ENCODE measurements around the gene LRP1.
A peak's percentile ranks its signal among the peaks of the same experiment; 100 is the strongest.

The LRP1 gene

DNA sequence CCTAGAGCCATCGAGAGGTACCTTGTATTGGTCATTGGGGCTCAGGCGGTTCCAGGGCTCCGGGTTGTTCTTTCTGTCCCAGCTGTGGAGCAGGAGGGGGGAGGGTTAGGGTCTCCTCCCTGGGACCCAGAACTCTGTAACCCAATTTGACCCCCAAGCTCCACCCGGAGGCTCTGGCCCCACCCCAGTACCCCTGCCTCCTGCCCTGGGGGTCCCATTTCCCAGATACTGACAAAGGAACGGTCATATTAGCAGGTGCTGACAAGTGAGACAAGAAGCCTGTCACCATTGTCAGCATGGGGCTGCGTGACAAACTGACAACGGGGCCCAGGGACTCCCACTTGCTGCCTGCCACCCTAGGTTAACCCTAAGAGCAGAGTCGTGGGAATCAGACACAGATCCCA lies 107.4 kb downstream of the LRP1 start:
- H3K27ac ChIP-seq (ENCODE audit: low read length), result no peak overlapping the region
- H3K27me3 ChIP-seq (ENCODE audit: low read depth, low read length), result peaks cover 5% of the 10 kb centered on the region
- H3K4me1 ChIP-seq (ENCODE audit: low read length), result peaks cover 16% of the 10 kb centered on the region
- peaks cover 13% of the 10 kb centered on the region for H4K20me1 ChIP-seq (ENCODE audit: insufficient read depth, low read length)
- no peak overlapping the region for H3K4me2 ChIP-seq (ENCODE audit: low read length)
- no peak overlapping the region for H3K9ac ChIP-seq (ENCODE audit: low read length)
- peaks cover 41% of the 10 kb centered on the region for H3K36me3 ChIP-seq (replicated peaks; ENCODE audit: low read depth, low read length)
- peaks cover 16% of the 10 kb centered on the region for H3K79me2 ChIP-seq (ENCODE audit: low read length)
- no peaks in the 10 kb centered on the region for H3K9me3 ChIP-seq (ENCODE audit: insufficient read depth, low read length)
- TF ChIP-seq, protein P1, sequence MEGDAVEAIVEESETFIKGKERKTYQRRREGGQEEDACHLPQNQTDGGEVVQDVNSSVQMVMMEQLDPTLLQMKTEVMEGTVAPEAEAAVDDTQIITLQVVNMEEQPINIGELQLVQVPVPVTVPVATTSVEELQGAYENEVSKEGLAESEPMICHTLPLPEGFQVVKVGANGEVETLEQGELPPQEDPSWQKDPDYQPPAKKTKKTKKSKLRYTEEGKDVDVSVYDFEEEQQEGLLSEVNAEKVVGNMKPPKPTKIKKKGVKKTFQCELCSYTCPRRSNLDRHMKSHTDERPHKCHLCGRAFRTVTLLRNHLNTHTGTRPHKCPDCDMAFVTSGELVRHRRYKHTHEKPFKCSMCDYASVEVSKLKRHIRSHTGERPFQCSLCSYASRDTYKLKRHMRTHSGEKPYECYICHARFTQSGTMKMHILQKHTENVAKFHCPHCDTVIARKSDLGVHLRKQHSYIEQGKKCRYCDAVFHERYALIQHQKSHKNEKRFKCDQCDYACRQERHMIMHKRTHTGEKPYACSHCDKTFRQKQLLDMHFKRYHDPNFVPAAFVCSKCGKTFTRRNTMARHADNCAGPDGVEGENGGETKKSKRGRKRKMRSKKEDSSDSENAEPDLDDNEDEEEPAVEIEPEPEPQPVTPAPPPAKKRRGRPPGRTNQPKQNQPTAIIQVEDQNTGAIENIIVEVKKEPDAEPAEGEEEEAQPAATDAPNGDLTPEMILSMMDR (IDR thresholded peaks at IDR 0.05; ENCODE audit: low read depth, low read length), result no peak
- no peak for TF ChIP-seq EZH2phosphoT487 (IDR thresholded peaks at IDR 0.05; ENCODE audit: low read depth)
- no peak overlapping the region for H2AFZ ChIP-seq (ENCODE audit: low read depth, low read length)
- H3K4me3 ChIP-seq (ENCODE audit: low read length), result no peak overlapping the region

GRCh38 chr12:57236201-57236924 lies 108.1 kb downstream of the LRP1 start:
- H3K4me2 ChIP-seq (ENCODE audit: low read length), result no peak overlapping the region
- H3K36me3 ChIP-seq (replicated peaks; ENCODE audit: low read depth, low read length), result peaks cover 34% of the 10 kb centered on the region
- H3K4me3 ChIP-seq (ENCODE audit: low read length), result no peak overlapping the region
- H4K20me1 ChIP-seq (ENCODE audit: insufficient read depth, low read length), result peaks cover 6% of the 10 kb centered on the region; the same call in 1 of the 2 replicates
- H3K4me1 ChIP-seq (ENCODE audit: low read length), result peaks cover 16% of the 10 kb centered on the region
- no peak overlapping the region for H3K9ac ChIP-seq (ENCODE audit: low read length)
- H3K27me3 ChIP-seq (ENCODE audit: low read depth, low read length), result peaks cover 11% of the 10 kb centered on the region
- H3K9me3 ChIP-seq (ENCODE audit: insufficient read depth, low read length), result no peaks in the 10 kb centered on the region
- H2AFZ ChIP-seq (ENCODE audit: low read depth, low read length), result no peak overlapping the region
- H3K27ac ChIP-seq (ENCODE audit: low read length), result no peak overlapping the region
- H3K79me2 ChIP-seq (ENCODE audit: low read length), result peaks cover 10% of the 10 kb centered on the region
- TF ChIP-seq, protein P1 (IDR thresholded peaks at IDR 0.05; ENCODE audit: low read depth, low read length), result no peak
- no peak for TF ChIP-seq EZH2phosphoT487 (IDR thresholded peaks at IDR 0.05; ENCODE audit: low read depth)

DNA sequence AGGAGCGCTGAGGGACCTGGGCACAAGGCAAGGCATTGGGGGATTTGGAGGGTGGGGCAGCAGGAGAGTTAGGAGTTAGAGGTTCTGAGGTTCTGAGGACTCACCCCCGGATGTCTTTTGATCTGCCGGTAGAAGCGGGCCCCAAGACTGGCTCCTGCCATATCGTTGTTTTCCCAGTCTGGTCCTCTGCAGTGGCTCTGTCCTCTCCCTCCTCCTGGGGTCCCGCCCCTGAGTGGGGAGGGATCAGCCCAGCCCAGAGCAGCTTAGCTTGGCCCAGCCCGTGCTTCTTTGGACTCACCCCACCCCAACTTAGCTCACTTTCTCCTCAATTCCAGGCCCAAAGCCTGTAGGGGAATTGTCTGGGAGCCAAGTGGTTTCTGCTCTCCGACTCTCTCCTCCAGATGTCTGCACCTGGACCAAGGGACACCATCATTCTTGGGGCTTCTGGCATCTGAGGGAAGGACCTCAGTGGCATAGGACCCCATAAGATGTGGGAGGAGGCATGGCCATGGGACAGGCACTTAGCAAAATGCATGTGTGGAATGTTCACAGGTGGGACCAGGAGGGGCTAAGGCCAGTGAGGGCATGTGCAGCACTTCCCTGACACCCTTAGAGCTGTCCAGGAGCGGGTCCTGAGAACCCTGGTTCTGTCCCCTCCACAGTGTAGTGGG lies 108.8 kb downstream of the LRP1 start:
- Histone ChIP-seq H3K4me2 (ENCODE audit: low read length) (no peak overlapping the region), H3K9ac (ENCODE audit: low read length) (no peak overlapping the region), H4K20me1 (ENCODE audit: insufficient read depth, low read length) (peaks cover 2% of the 10 kb centered on the region; the same call in 1 of the 2 replicates), H2AFZ (ENCODE audit: low read depth, low read length) (no peak overlapping the region), H3K36me3 (replicated peaks; ENCODE audit: low read depth, low read length) (peaks cover 28% of the 10 kb centered on the region), H3K4me3 (ENCODE audit: low read length) (no peak overlapping the region), H3K27me3 (ENCODE audit: low read depth, low read length) (peaks cover 18% of the 10 kb centered on the region), H3K9me3 (ENCODE audit: insufficient read depth, low read length) (no peaks in the 10 kb centered on the region), H3K79me2 (ENCODE audit: low read length) (peaks cover 3% of the 10 kb centered on the region), H3K4me1 (ENCODE audit: low read length) (peaks cover 23% of the 10 kb centered on the region), H3K27ac (ENCODE audit: low read length) (no peak overlapping the region)
- TF ChIP-seq EZH2phosphoT487 (IDR thresholded peaks at IDR 0.05; ENCODE audit: low read depth), result no peak
- TF ChIP-seq, protein P1 (IDR thresholded peaks at IDR 0.05; ENCODE audit: low read depth, low read length), result no peak

- no peak for TF ChIP-seq EZH2phosphoT487 (IDR thresholded peaks at IDR 0.05; ENCODE audit: low read depth)
- TF ChIP-seq, protein P1 (IDR thresholded peaks at IDR 0.05; ENCODE audit: low read depth, low read length), result no peak
- no peak overlapping the region for H3K9ac ChIP-seq (ENCODE audit: low read length)
- H2AFZ ChIP-seq (ENCODE audit: low read depth, low read length), result no peak overlapping the region
- H3K27ac ChIP-seq (ENCODE audit: low read length), result no peak overlapping the region
- H3K9me3 ChIP-seq (ENCODE audit: insufficient read depth, low read length), result no peaks in the 10 kb centered on the region
- peaks cover 2% of the 10 kb centered on the region; the same call in 1 of the 2 replicates for H4K20me1 ChIP-seq (ENCODE audit: insufficient read depth, low read length)
- peak overlapping the region; percentile 91 for H3K4me3 ChIP-seq (ENCODE audit: low read length)
- no peaks in the 10 kb centered on the region for H3K79me2 ChIP-seq (ENCODE audit: low read length)
- peak overlapping the region; percentile 100 for H3K4me2 ChIP-seq (ENCODE audit: low read length)
- H3K4me1 ChIP-seq (ENCODE audit: low read length), result peaks cover 28% of the 10 kb centered on the region
- peaks cover 23% of the 10 kb centered on the region for H3K27me3 ChIP-seq (ENCODE audit: low read depth, low read length)
- H3K36me3 ChIP-seq (replicated peaks; ENCODE audit: low read depth, low read length), result peaks cover 22% of the 10 kb centered on the region
These were observed 109.3 kb downstream of the LRP1 start for GRCh38 chr12:57237596-57237931.

All from OCI-LY3 (cell line).